ENCODE results near the gene ATP13A2. TPM values are rescaled to one million over a fixed set of nuclear protein-coding genes. Genes with fewer than 3 reads are reported as not detected.

Gene ATP13A2
- total RNA-seq, 1 experiment from 2014 or later: 61.3 TPM

DNA sequence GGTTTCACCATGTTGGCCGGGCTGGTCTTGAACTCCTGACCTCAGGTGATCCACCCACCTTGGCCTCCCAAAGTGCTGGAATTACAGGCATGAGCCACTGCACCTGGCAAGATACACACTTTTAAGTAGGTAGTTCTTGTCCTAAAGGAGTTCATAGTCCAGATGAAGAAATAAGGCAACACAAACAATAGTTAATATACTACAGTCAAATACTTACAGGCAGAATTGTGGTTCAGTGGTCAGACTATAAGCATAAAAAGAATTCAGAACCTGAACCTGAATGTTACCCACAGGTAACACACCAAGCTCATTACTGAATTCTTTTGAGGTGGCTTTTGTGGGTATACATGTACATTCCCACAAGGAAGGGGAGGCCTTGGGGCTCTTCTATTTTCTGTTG, 40.3 kb upstream of the ATP13A2 start:
- ChIA-PET CTCF (interaction anchor here (0.6 kb wide), 1 partner anchor 9 kb away, joined by 3 read pairs; no protein-coding TSS in a partner anchor), POLR2A (interaction anchor here (0.9 to 1.1 kb wide), 2 partner anchors 41 to 100 kb away, joined by 4 to 6 read pairs; no protein-coding TSS in a partner anchor)
- H3K27me3 Mint-ChIP-seq (ENCODE audit: insufficient read depth, unreplicated experiment): no peaks in the 10 kb centered on the region
- H3K27ac Mint-ChIP-seq (ENCODE audit: low read depth, unreplicated experiment): no peak overlapping the region
- peak overlapping the region; percentile 89 for H3K4me3 Mint-ChIP-seq (ENCODE audit: unreplicated experiment)
- intact Hi-C loops (cut with micrococcal nuclease): no loop called here
- peaks cover 6% of the 10 kb centered on the region for H3K4me1 Mint-ChIP-seq (ENCODE audit: insufficient read depth, unreplicated experiment)
- H3K9me3 Mint-ChIP-seq (ENCODE audit: unreplicated experiment): no peaks in the 10 kb centered on the region
- BruUV-seq (replicated peaks): no TSS peak
- no peak for DNase-seq (ENCODE audit: unreplicated experiment)
- TF ChIP-seq CTCF (IDR thresholded peaks at IDR 0.05; ENCODE audit: unreplicated experiment): no peak
- H3K36me3 Mint-ChIP-seq (ENCODE audit: insufficient read depth, unreplicated experiment): peaks cover 35% of the 10 kb centered on the region

DNA sequence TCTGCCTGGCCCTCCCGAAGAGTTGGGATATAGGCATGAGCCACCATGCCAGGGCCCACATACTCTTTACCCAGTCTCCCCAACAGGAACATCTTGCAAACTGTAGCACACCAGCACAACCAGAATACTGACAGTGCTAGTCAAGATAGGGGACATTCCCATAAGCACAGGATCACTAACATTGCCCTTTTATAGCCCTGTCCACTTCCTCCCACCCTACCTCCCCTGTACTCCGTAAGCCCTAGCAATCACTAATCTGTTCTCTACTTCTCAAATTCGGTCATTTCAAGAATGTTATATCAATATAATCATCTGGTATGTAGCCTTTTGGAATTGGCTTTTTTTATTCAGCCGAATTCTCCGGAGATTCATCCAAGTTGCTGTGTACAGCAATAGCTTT, 36.2 kb upstream of the ATP13A2 start:
- DNase-seq (ENCODE audit: unreplicated experiment): no peak
- Mint-ChIP-seq H3K36me3 (ENCODE audit: insufficient read depth, unreplicated experiment) (peaks cover 66% of the 10 kb centered on the region), H3K27me3 (ENCODE audit: insufficient read depth, unreplicated experiment) (no peaks in the 10 kb centered on the region), H3K4me1 (ENCODE audit: insufficient read depth, unreplicated experiment) (peaks cover 17% of the 10 kb centered on the region), H3K27ac (ENCODE audit: low read depth, unreplicated experiment) (no peak overlapping the region), H3K4me3 (ENCODE audit: unreplicated experiment) (no peak overlapping the region), H3K9me3 (ENCODE audit: unreplicated experiment) (no peaks in the 10 kb centered on the region)
- intact Hi-C loops (cut with micrococcal nuclease): loop anchor here (5.0 kb wide), 2 partner anchors 36 to 136 kb away; partner anchors contain the start of gene ATP13A2
- ChIA-PET POLR2A (interaction anchor here (0.7 to 2.6 kb wide), 2 partner anchors 20 to 308 kb away, joined by 3 to 8 read pairs; no protein-coding TSS in a partner anchor), CTCF (interaction anchor here (0.6 to 6.9 kb wide), 8 partner anchors 18 to 285 kb away, joined by 3 to 56 read pairs (median 4); no protein-coding TSS in a partner anchor)
- no TSS peak for BruUV-seq (replicated peaks)
- no peak for TF ChIP-seq CTCF (IDR thresholded peaks at IDR 0.05; ENCODE audit: unreplicated experiment)

GRCh38 chr1:17046334-17046657, 34.6 kb upstream of the ATP13A2 start:
- Mint-ChIP-seq H3K27ac (ENCODE audit: low read depth, unreplicated experiment) (no peak overlapping the region), H3K9me3 (ENCODE audit: unreplicated experiment) (no peaks in the 10 kb centered on the region), H3K4me3 (ENCODE audit: unreplicated experiment) (no peak overlapping the region), H3K27me3 (ENCODE audit: insufficient read depth, unreplicated experiment) (no peaks in the 10 kb centered on the region), H3K36me3 (ENCODE audit: insufficient read depth, unreplicated experiment) (peaks cover 81% of the 10 kb centered on the region), H3K4me1 (ENCODE audit: insufficient read depth, unreplicated experiment) (peaks cover 15% of the 10 kb centered on the region)
- TF ChIP-seq CTCF (IDR thresholded peaks at IDR 0.05; ENCODE audit: unreplicated experiment): no peak
- ChIA-PET POLR2A (interaction anchor here (0.7 to 1.4 kb wide), 11 partner anchors 16 to 258 kb away, joined by 3 to 8 read pairs (median 3); no protein-coding TSS in a partner anchor), CTCF (interaction anchor here (0.6 to 6.9 kb wide), 16 partner anchors 10 to 1210 kb away, joined by 3 to 56 read pairs (median 4); no protein-coding TSS in a partner anchor)
- intact Hi-C loops (cut with micrococcal nuclease): loop anchor here (1.0 to 5.0 kb wide), 4 partner anchors 34 to 134 kb away; partner anchors contain the start of gene ATP13A2
- DNase-seq (ENCODE audit: unreplicated experiment): no peak
- BruUV-seq (replicated peaks): no TSS peak

GRCh38 chr1:17045634-17046333, 34.1 kb upstream of the ATP13A2 start:
- intact Hi-C loops (cut with micrococcal nuclease): loop anchor here (1.0 to 5.0 kb wide), 4 partner anchors 33 to 133 kb away; partner anchors contain the start of gene ATP13A2
- H3K4me3 Mint-ChIP-seq (ENCODE audit: unreplicated experiment): no peak overlapping the region
- POLR2A ChIA-PET: interaction anchor here (0.7 to 1.4 kb wide), 11 partner anchors 16 to 259 kb away, joined by 3 to 8 read pairs (median 3); no protein-coding TSS in a partner anchor
- H3K4me1 Mint-ChIP-seq (ENCODE audit: insufficient read depth, unreplicated experiment): peaks cover 11% of the 10 kb centered on the region
- DNase-seq (ENCODE audit: unreplicated experiment): peak; percentile 71
- peaks cover 81% of the 10 kb centered on the region for H3K36me3 Mint-ChIP-seq (ENCODE audit: insufficient read depth, unreplicated experiment)
- TF ChIP-seq CTCF (IDR thresholded peaks at IDR 0.05; ENCODE audit: unreplicated experiment): peak; percentile 75
- no peaks in the 10 kb centered on the region for H3K27me3 Mint-ChIP-seq (ENCODE audit: insufficient read depth, unreplicated experiment)
- no TSS peak for BruUV-seq (replicated peaks)
- peak overlapping the region; percentile 72 for H3K27ac Mint-ChIP-seq (ENCODE audit: low read depth, unreplicated experiment)
- no peaks in the 10 kb centered on the region for H3K9me3 Mint-ChIP-seq (ENCODE audit: unreplicated experiment)
- CTCF ChIA-PET: interaction anchor here (0.6 to 6.9 kb wide), 17 partner anchors 9 to 1209 kb away, joined by 3 to 56 read pairs (median 4); no protein-coding TSS in a partner anchor

Measured in MCF 10A (cell line).